HEK293 (cell line): ENCODE data around the gene DAGLA.
A peak's percentile ranks its signal among the peaks of the same experiment; 100 is the strongest.

ENCODE experiments used
- CTCF ChIA-PET: fragments of 350-600 bp; formaldehyde crosslinking; extraction: SDS; loops from one replicate; lab custom pipeline; 2021; ENCODE audit warnings: antibody characterized with exemption; lab: Yijun Ruan, JAX
- POLR2A ChIA-PET: fragments of 300-600 bp; formaldehyde crosslinking; extraction: SDS; loops from one replicate; lab custom pipeline; 2020; ENCODE audit warnings: antibody characterized with exemption, inconsistent platforms; lab: Yijun Ruan, JAX
- H3K27ac ChIP-seq: fragments of 200-500 bp; sonication (Bioruptor generic); 2 replicates; pipeline ENCODE4 v1.5.1; 2014; ENCODE audit warnings: low read depth, low read length, control low read depth, inconsistent platforms; ENCODE audit errors: extremely low read depth
- H3K36me3 ChIP-seq, 2 experiments: fragments of 200-500 bp in 1 of 2; sonication (Bioruptor generic) in 1 of 2; 1 replicate in 1 of 2; 2 replicates in 1 of 2; pipeline ENCODE4 v1.5.1; 2014 to 2017; ENCODE audit warnings: inconsistent platforms in 2 of 2, low read length in 2 of 2; ENCODE audit not compliant: control insufficient read depth in 2 of 2, insufficient read depth in 1 of 2
- H3K4me1 ChIP-seq: fragments of 200-500 bp; sonication (Bioruptor generic); 2 replicates; pipeline ENCODE4 v1.5.1; 2014; ENCODE audit warnings: mild to moderate bottlenecking, low read length, inconsistent platforms; ENCODE audit not compliant: control insufficient read depth, insufficient read depth
- H3K4me3 ChIP-seq: 2 replicates; pipeline ENCODE4 v1.5.1; 2011; ENCODE audit warnings: low read depth, mild to moderate bottlenecking, control low read depth, low read length, moderate library complexity
- H3K9me3 ChIP-seq: fragments of 200-500 bp; sonication (Bioruptor generic); 2 replicates; pipeline ENCODE4 v1.5.1; 2014; ENCODE audit warnings: low read depth, low read length, inconsistent platforms; ENCODE audit not compliant: control insufficient read depth, insufficient read depth
- GFI1B ChIP-seq: fragments of 450-650 bp; formaldehyde crosslinking; IDR thresholded peaks from 2 replicates; pipeline ENCODE4 v1.5.1; 2016; ENCODE audit warnings: missing biosample characterization, missing genetic modification characterization
- HOXC10 ChIP-seq: sonication (generic); formaldehyde crosslinking; IDR thresholded peaks from 2 replicates; pipeline ENCODE4 v1.8.1; 2023; ENCODE audit warnings: mild to moderate bottlenecking, missing genetic modification reagents
- KLF1 ChIP-seq: fragments of 450-650 bp; formaldehyde crosslinking; IDR thresholded peaks from 2 replicates; pipeline ENCODE4 v1.5.1; 2016; ENCODE audit warnings: missing biosample characterization, missing genetic modification characterization
- KLF8 ChIP-seq: fragments of 450-650 bp; formaldehyde crosslinking; IDR thresholded peaks from 2 replicates; pipeline ENCODE4 v1.5.1; 2016; ENCODE audit warnings: missing biosample characterization, missing genetic modification characterization
- KLF9 ChIP-seq: fragments of 450-650 bp; formaldehyde crosslinking; IDR thresholded peaks from 2 replicates; pipeline ENCODE4 v1.5.1; 2016; ENCODE audit warnings: missing biosample characterization, missing genetic modification characterization, low read depth
- MZF1 ChIP-seq: fragments of 450-650 bp; formaldehyde crosslinking; IDR thresholded peaks from 2 replicates; pipeline ENCODE4 v1.5.1; 2017; ENCODE audit warnings: missing biosample characterization, missing genetic modification characterization, borderline replicate concordance
- PRDM6 ChIP-seq: fragments of 450-650 bp; formaldehyde crosslinking; IDR thresholded peaks from 2 replicates; pipeline ENCODE4 v1.5.1; 2017; ENCODE audit warnings: missing biosample characterization, missing genetic modification characterization
- SCRT2 ChIP-seq: fragments of 450-650 bp; formaldehyde crosslinking; IDR thresholded peaks from 2 replicates; pipeline ENCODE4 v1.5.1; 2016; ENCODE audit warnings: missing biosample characterization, missing genetic modification characterization
- TCF7L2 ChIP-seq: IDR thresholded peaks from 2 replicates; pipeline ENCODE4 v1.6.1; 2011; ENCODE audit warnings: low read depth, mild to moderate bottlenecking, inconsistent platforms, low read length, moderate library complexity, borderline replicate concordance
- YY1 ChIP-seq: fragments of 450-650 bp; formaldehyde crosslinking; IDR thresholded peaks from 2 replicates; pipeline ENCODE4 v1.5.1; 2018; ENCODE audit warnings: missing biosample characterization, missing genetic modification characterization
- ZBTB7A ChIP-seq: fragments of 450-650 bp; formaldehyde crosslinking; IDR thresholded peaks from 2 replicates; pipeline ENCODE4 v1.5.1; 2016; ENCODE audit warnings: low read depth, missing biosample characterization, missing genetic modification characterization
- ZNF112 ChIP-seq: fragments of 450-650 bp; formaldehyde crosslinking; IDR thresholded peaks from 2 replicates; pipeline ENCODE4 v1.5.0; 2017; ENCODE audit warnings: missing biosample characterization, missing genetic modification characterization
- ZNF223 ChIP-seq: fragments of 450-650 bp; formaldehyde crosslinking; IDR thresholded peaks from 2 replicates; pipeline ENCODE4 v1.5.1; 2016; ENCODE audit warnings: missing biosample characterization, missing genetic modification characterization
- ZNF292 ChIP-seq: fragments of 450-650 bp; formaldehyde crosslinking; IDR thresholded peaks from 2 replicates; pipeline ENCODE4 v1.5.1; 2016; ENCODE audit warnings: low read depth, missing biosample characterization, missing genetic modification characterization, borderline replicate concordance
- ZNF302 ChIP-seq: fragments of 450-650 bp; formaldehyde crosslinking; IDR thresholded peaks from 2 replicates; pipeline ENCODE4 v1.5.1; 2016; ENCODE audit warnings: missing biosample characterization, missing genetic modification characterization, low read depth
- ZNF335 ChIP-seq: fragments of 450-650 bp; formaldehyde crosslinking; conservative IDR thresholded peaks from 2 replicates; pipeline ENCODE4 v1.5.1; 2016; ENCODE audit warnings: missing biosample characterization, missing genetic modification characterization
- ZNF350 ChIP-seq: fragments of 450-650 bp; formaldehyde crosslinking; IDR thresholded peaks from 2 replicates; pipeline ENCODE4 v1.5.0; 2017; ENCODE audit warnings: missing biosample characterization, mild to moderate bottlenecking, missing genetic modification characterization
- ZNF521 ChIP-seq: fragments of 450-650 bp; formaldehyde crosslinking; IDR thresholded peaks from 2 replicates; pipeline ENCODE4 v1.5.1; 2017; ENCODE audit warnings: missing biosample characterization, mild to moderate bottlenecking, missing genetic modification characterization
- ZNF530 ChIP-seq: fragments of 450-650 bp; formaldehyde crosslinking; IDR thresholded peaks from 2 replicates; pipeline ENCODE4 v1.5.1; 2016; ENCODE audit warnings: low read depth, missing biosample characterization, missing genetic modification characterization
- ZNF621 ChIP-seq: fragments of 450-650 bp; formaldehyde crosslinking; IDR thresholded peaks from 2 replicates; pipeline ENCODE4 v1.5.1; 2017; ENCODE audit warnings: missing biosample characterization, missing genetic modification characterization
- ZNF624 ChIP-seq: fragments of 450-650 bp; formaldehyde crosslinking; IDR thresholded peaks from 2 replicates; pipeline ENCODE4 v1.5.1; 2017; ENCODE audit warnings: missing biosample characterization, missing genetic modification characterization
- ZNF654 ChIP-seq: fragments of 450-650 bp; formaldehyde crosslinking; IDR thresholded peaks from 2 replicates; pipeline ENCODE4 v1.5.1; 2016; ENCODE audit warnings: low read depth, missing biosample characterization, missing genetic modification characterization
- ZNF660 ChIP-seq: fragments of 450-650 bp; IDR thresholded peaks from 2 replicates; pipeline ENCODE4 v1.5.1; 2018; ENCODE audit warnings: missing biosample characterization, mild to moderate bottlenecking, missing genetic modification characterization
- ZSCAN30 ChIP-seq: fragments of 450-650 bp; IDR thresholded peaks from 2 replicates; pipeline ENCODE4 v1.5.1; 2018; ENCODE audit warnings: missing biosample characterization, mild to moderate bottlenecking, missing genetic modification characterization, moderate library complexity
- TF ChIP-seq, protein P1 (sequence below): fragments of 450-650 bp; formaldehyde crosslinking; IDR thresholded peaks from 2 replicates; pipeline ENCODE4 v1.5.1; 2016; ENCODE audit warnings: missing biosample characterization, missing genetic modification characterization
- TF ChIP-seq, protein P2 (sequence below): fragments of 450-650 bp; formaldehyde crosslinking; IDR thresholded peaks from 2 replicates; pipeline ENCODE4; 2016; ENCODE audit warnings: missing biosample characterization, missing genetic modification characterization
- TF ChIP-seq, protein P3 (sequence below): fragments of 450-650 bp; formaldehyde crosslinking; IDR thresholded peaks from 2 replicates; pipeline ENCODE4 v1.5.1; 2016; ENCODE audit warnings: missing biosample characterization, missing genetic modification characterization

Gene DAGLA

GRCh38 chr11:61787928-61788491, 107.8 kb downstream of the DAGLA start:
- Histone ChIP-seq H3K4me3 (no peak overlapping the region), H3K27ac (no peak overlapping the region), H3K36me3 (peaks cover 0 to 74% of the 10 kb centered on the region in 2 experiments; a peak in 1 of 3 replicates), H3K4me1 (no peaks in the 10 kb centered on the region), H3K9me3 (no peaks in the 10 kb centered on the region)
- POLR2A ChIA-PET, result interaction anchor here (0.6 to 1.8 kb wide), 4 partner anchors 9 to 41 kb away, joined by 3 to 5 read pairs (median 4); no protein-coding TSS in a partner anchor
- TF ChIP-seq ZNF335 (tag by site-specific recombination) (no peak), ZNF112 (tag by site-specific recombination) (no peak), ZNF621 (tag by site-specific recombination) (no peak), ZNF654 (tag by site-specific recombination) (0 out of 2 replicates have a peak, but pooled peaks have one; percentile 7), ZNF624 (tag by site-specific recombination) (no peak), ZBTB7A (tag by site-specific recombination) (no peak)
- TF ChIP-seq, protein P1, sequence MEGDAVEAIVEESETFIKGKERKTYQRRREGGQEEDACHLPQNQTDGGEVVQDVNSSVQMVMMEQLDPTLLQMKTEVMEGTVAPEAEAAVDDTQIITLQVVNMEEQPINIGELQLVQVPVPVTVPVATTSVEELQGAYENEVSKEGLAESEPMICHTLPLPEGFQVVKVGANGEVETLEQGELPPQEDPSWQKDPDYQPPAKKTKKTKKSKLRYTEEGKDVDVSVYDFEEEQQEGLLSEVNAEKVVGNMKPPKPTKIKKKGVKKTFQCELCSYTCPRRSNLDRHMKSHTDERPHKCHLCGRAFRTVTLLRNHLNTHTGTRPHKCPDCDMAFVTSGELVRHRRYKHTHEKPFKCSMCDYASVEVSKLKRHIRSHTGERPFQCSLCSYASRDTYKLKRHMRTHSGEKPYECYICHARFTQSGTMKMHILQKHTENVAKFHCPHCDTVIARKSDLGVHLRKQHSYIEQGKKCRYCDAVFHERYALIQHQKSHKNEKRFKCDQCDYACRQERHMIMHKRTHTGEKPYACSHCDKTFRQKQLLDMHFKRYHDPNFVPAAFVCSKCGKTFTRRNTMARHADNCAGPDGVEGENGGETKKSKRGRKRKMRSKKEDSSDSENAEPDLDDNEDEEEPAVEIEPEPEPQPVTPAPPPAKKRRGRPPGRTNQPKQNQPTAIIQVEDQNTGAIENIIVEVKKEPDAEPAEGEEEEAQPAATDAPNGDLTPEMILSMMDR, result peak; percentile 54
- CTCF ChIA-PET, result interaction anchor here (0.5 to 9.0 kb wide), 20 partner anchors 9 to 1188 kb away, joined by 3 to 118 read pairs (median 4); no protein-coding TSS in a partner anchor

DNA sequence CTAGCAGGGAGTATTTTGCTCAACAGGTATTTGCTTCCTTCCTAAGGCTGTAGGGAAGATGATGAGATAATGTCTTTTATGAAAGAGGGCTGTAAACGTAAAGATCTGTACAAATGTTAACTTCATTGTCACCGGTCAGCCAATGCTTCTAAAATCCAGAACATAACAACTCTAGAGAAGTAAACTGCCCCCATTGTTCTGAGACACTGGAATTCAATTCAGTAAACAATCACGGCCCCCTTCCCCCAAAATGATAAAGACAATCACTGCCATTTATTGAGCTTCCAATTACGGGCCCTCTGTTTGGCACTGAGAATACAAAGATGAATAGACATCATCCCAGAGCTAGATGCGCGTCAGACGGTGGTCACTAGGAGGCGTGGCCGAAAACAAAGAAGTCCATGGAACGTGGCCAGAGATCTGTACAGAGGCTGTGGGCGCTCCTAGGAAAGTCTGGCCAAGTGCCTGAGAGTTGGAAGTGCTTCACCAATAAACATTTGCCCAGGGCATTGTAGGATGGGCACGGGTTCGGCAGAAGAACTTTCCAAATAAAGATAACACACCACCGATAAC, 111.6 kb downstream of the DAGLA start:
- H3K4me3 ChIP-seq, result peak overlapping the region; percentile 87
- TF ChIP-seq ZNF302 (tag by site-specific recombination) (no peak), HOXC10 (CRISPR knock-in tag) (no peak), KLF8 (tag by site-specific recombination) (no peak), YY1 (tag by site-specific recombination) (no peak), GFI1B (tag by site-specific recombination) (no peak), MZF1 (no peak), ZNF660 (peak; percentile 18; the same call in 1 of the 2 replicates), KLF1 (tag by site-specific recombination) (no peak), KLF9 (tag by site-specific recombination) (0 out of 2 replicates have a peak, but pooled peaks have one; percentile 41), PRDM6 (tag by site-specific recombination) (no peak), TCF7L2 (no peak), ZNF530 (tag by site-specific recombination) (no peak), ZNF621 (tag by site-specific recombination) (no peak), ZSCAN30 (tag by site-specific recombination) (no peak), ZNF521 (tag by site-specific recombination) (no peak), ZNF292 (tag by site-specific recombination) (no peak), ZNF223 (tag by site-specific recombination) (no peak), ZNF350 (tag by site-specific recombination) (no peak), SCRT2 (tag by site-specific recombination) (peak; percentile 53; the same call in 1 of the 2 replicates)
- TF ChIP-seq, protein P2, sequence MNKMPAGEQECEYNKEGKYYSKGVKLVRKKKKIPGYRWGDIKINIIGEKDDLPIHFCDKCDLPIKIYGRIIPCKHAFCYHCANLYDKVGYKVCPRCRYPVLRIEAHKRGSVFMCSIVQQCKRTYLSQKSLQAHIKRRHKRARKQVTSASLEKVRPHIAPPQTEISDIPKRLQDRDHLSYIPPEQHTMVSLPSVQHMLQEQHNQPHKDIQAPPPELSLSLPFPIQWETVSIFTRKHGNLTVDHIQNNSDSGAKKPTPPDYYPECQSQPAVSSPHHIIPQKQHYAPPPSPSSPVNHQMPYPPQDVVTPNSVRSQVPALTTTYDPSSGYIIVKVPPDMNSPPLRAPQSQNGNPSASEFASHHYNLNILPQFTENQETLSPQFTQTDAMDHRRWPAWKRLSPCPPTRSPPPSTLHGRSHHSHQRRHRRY (tag by site-specific recombination), result no peak
- TF ChIP-seq, protein P3, sequence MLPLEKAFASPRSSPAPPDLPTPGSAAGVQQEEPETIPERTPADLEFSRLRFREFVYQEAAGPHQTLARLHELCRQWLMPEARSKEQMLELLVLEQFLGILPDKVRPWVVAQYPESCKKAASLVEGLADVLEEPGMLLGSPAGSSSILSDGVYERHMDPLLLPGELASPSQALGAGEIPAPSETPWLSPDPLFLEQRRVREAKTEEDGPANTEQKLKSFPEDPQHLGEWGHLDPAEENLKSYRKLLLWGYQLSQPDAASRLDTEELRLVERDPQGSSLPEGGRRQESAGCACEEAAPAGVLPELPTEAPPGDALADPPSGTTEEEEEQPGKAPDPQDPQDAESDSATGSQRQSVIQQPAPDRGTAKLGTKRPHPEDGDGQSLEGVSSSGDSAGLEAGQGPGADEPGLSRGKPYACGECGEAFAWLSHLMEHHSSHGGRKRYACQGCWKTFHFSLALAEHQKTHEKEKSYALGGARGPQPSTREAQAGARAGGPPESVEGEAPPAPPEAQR (tag by site-specific recombination), result no peak
- H3K27ac ChIP-seq, result peak overlapping the region; percentile 89
- ChIA-PET POLR2A (interaction anchor here (1.1 to 3.6 kb wide), 8 partner anchors 12 to 158 kb away, joined by 3 to 38 read pairs (median 5); partner anchors contain the start of genes FADS1 and FADS2), CTCF (interaction anchor here (0.6 to 9.0 kb wide), 9 partner anchors 10 to 602 kb away, joined by 3 to 118 read pairs (median 4); no protein-coding TSS in a partner anchor)
- H3K9me3 ChIP-seq, result no peaks in the 10 kb centered on the region
- H3K36me3 ChIP-seq, result peaks cover 0 to 61% of the 10 kb centered on the region in 2 experiments; a peak in 2 of 3 replicates
- no peaks in the 10 kb centered on the region for H3K4me1 ChIP-seq
